AG04450 (cell line): ENCODE results near the gene TICRR. TPM values are rescaled to one million over a fixed set of nuclear protein-coding genes. Genes with fewer than 3 reads are reported as not detected.

Source experiments
- CTCF ChIA-PET: fragments of 300-600, 350-600 bp; formaldehyde crosslinking; extraction: SDS; loops from one replicate; lab custom pipeline; 2022; ENCODE audit warnings: antibody characterized with exemption, inconsistent platforms; lab: Charles Lee
- POLR2A ChIA-PET: fragments of 350-600 bp; formaldehyde crosslinking; extraction: SDS; loops from one replicate; lab custom pipeline; 2021; ENCODE audit warnings: antibody characterized with exemption, inconsistent platforms; lab: Yijun Ruan, JAX
- DNase-seq: peaks from one replicate; pipeline ENCODE4 v3.0.0-alpha.2; 2011; ENCODE audit warnings: low read depth, low spot score
- H3K27ac ChIP-seq: one replicate; pipeline ENCODE4 v1.5.1; 2012; ENCODE audit warnings: low read depth, low read length, control low read depth
- H3K27me3 ChIP-seq: one replicate; pipeline ENCODE4 v1.6.0; 2012; ENCODE audit warnings: low read length; ENCODE audit not compliant: control insufficient read depth, insufficient read depth
- H3K4me3 ChIP-seq: 2 replicates; pipeline ENCODE4 v1.5.1; 2011; ENCODE audit warnings: mild to moderate bottlenecking, low read depth, low read length, control low read depth
- H3K9me3 ChIP-seq: 2 replicates; pipeline ENCODE4 v1.5.1; 2012; ENCODE audit warnings: low read length; ENCODE audit not compliant: control insufficient read depth, insufficient read depth
- polyA plus RNA-seq: library from polyadenylated mRNA; depleted of rRNA; stranded (reverse); fragments of >200 nt; gene quantifications from 2 replicates; pipeline ENCODE4 v1.2.3, GENCODE V29; 2011
- TF ChIP-seq, protein P1 (sequence below): IDR thresholded peaks from 2 replicates; pipeline ENCODE4 v1.5.1; 2011; ENCODE audit warnings: low read depth, low read length, control low read depth, inconsistent platforms

The TICRR gene
- polyA plus RNA-seq, 1 experiment, result 1.3 TPM

DNA sequence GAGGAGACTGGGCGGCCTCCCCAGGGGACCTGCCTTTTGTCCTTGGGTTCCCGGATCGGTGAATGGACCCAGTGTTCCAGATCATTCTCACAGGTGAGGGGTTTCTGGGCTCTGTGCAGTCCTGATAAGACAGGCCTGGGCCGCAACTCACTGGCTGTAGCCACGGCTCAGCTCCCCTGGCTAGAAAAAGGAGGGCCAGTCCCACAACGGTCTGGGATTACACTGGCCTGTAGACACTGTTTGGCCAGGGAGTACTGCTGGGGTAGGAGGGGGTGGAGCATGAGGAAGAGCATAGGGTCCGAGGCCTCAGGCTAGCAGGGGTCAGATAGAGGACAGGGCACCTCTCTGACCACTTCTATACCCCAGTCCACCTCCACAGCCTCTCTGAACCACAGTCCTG is 21.0 kb upstream of the TICRR start:
- Histone ChIP-seq H3K27me3 (peaks cover 13% of the 10 kb centered on the region), H3K27ac (no peak overlapping the region), H3K4me3 (no peak overlapping the region), H3K9me3 (no peaks in the 10 kb centered on the region)
- ChIA-PET CTCF (interaction anchor here (2.4 kb wide), 1 partner anchor 195 kb away, joined by 12 read pairs; no protein-coding TSS in a partner anchor), POLR2A (interaction anchor here (0.5 kb wide), 1 partner anchor 385 kb away, joined by 4 read pairs; no protein-coding TSS in a partner anchor)
- TF ChIP-seq, protein P1, sequence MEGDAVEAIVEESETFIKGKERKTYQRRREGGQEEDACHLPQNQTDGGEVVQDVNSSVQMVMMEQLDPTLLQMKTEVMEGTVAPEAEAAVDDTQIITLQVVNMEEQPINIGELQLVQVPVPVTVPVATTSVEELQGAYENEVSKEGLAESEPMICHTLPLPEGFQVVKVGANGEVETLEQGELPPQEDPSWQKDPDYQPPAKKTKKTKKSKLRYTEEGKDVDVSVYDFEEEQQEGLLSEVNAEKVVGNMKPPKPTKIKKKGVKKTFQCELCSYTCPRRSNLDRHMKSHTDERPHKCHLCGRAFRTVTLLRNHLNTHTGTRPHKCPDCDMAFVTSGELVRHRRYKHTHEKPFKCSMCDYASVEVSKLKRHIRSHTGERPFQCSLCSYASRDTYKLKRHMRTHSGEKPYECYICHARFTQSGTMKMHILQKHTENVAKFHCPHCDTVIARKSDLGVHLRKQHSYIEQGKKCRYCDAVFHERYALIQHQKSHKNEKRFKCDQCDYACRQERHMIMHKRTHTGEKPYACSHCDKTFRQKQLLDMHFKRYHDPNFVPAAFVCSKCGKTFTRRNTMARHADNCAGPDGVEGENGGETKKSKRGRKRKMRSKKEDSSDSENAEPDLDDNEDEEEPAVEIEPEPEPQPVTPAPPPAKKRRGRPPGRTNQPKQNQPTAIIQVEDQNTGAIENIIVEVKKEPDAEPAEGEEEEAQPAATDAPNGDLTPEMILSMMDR, result no peak
- DNase-seq, result no peak

GRCh38 chr15:89555768-89556167 is 19.5 kb upstream of the TICRR start:
- CTCF ChIA-PET, result interaction anchor here (1.3 to 2.4 kb wide), 2 partner anchors 126 to 197 kb away, joined by 3 to 12 read pairs; no protein-coding TSS in a partner anchor
- Histone ChIP-seq H3K27ac (no peak overlapping the region), H3K27me3 (peaks cover 20% of the 10 kb centered on the region), H3K9me3 (no peaks in the 10 kb centered on the region), H3K4me3 (no peak overlapping the region)
- POLR2A ChIA-PET, result no interaction called here
- DNase-seq, result no peak
- TF ChIP-seq, protein P1, result no peak

GRCh38 chr15:89556413-89557262 is 18.6 kb upstream of the TICRR start:
- Histone ChIP-seq H3K4me3 (no peak overlapping the region), H3K27me3 (peaks cover 21% of the 10 kb centered on the region), H3K27ac (no peak overlapping the region), H3K9me3 (no peaks in the 10 kb centered on the region)
- DNase-seq, result peak; percentile 58
- TF ChIP-seq, protein P1, result peak; percentile 82
- POLR2A ChIA-PET, result no interaction called here
- CTCF ChIA-PET, result interaction anchor here (2.4 kb wide), 1 partner anchor 198 kb away, joined by 12 read pairs; no protein-coding TSS in a partner anchor

DNA sequence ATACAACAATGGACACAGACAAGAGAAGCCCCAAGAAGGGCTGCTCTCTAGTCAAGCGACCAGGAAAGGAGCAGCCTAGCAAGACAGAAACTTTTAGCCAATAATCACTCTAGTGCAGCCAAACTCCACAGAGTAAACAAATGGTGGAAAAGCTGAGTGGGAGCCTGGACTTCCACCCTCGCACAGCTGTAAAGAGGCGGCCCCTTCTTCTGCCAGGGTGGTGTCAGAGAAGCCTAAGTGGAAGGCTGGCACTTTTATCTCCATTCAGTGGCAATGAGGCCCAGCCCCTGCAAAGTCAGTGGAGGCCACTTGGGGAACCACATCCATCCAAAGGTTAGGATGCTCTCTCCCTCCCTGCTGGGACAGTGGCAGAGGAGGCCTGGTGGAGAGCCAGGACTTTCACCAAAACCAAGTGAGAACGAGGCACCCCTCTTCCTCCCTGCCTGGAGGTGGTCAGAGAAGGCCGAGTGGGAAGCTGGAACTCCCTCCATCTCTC is 15.5 kb upstream of the TICRR start:
- TF ChIP-seq, protein P1, result no peak
- H3K27me3 ChIP-seq, result peaks cover 16% of the 10 kb centered on the region
- no peaks in the 10 kb centered on the region for H3K9me3 ChIP-seq
- DNase-seq, result no peak
- CTCF ChIA-PET, result interaction anchor here (1.2 kb wide), 1 partner anchor 201 kb away, joined by 4 read pairs; no protein-coding TSS in a partner anchor
- POLR2A ChIA-PET, result no interaction called here
- H3K4me3 ChIP-seq, result no peak overlapping the region
- H3K27ac ChIP-seq, result no peak overlapping the region

DNA sequence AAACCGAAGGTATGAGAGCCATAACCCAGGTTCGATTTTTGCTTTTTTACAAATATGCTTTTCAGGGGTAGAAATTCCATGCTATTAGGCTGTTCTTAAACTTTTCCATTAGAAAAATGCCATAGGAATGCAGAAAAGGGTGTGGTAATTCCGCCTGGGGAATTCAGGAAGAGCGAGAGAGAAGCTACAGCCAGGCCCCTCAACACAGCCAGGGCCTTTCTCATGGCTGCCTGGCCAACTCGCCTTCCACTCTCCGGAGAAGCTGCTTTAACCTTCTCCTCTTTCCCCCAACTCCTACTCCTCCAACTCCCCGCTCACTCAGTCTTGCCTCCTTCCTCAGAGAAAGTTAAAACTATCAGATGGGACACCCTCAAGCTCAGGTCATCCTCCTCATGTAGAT is 9.1 kb upstream of the TICRR start:
- ChIA-PET POLR2A (no interaction called here), CTCF (interaction anchor here (0.9 kb wide), 1 partner anchor 9 kb away, joined by 3 read pairs; the partner anchor contains the start of gene TICRR)
- no peak for DNase-seq
- no peaks in the 10 kb centered on the region; the same call in 1 of the 2 replicates for H3K9me3 ChIP-seq
- TF ChIP-seq, protein P1, result no peak
- H3K4me3 ChIP-seq, result no peak overlapping the region
- no peak overlapping the region for H3K27ac ChIP-seq
- peaks cover 9% of the 10 kb centered on the region for H3K27me3 ChIP-seq
